ENCODE results near the gene PPA1. TPM values are rescaled to one million over a fixed set of nuclear protein-coding genes. Genes with fewer than 3 reads are reported as not detected.
"Not testable (repeated sequence)": the region's sequence is repeated elsewhere in the genome, so short reads cannot be mapped to it uniquely, and the experiment has no call there.

PPA1 gene
- total RNA-seq, 4 donors from 2014 or later = 147 to 169 (median 150) TPM

GRCh38 chr10:70190102-70190501 is 43.1 kb downstream of the PPA1 start:
- 79 to 81% methylated on average over 8 of the region's 8 CpGs for WGBS, 2 donors
- no peak for TF ChIP-seq CTCF (IDR thresholded peaks at IDR 0.05)
- no peak for DNase-seq (ENCODE audit: low spot score in 2 of 2)
- no peaks in the 10 kb centered on the region for H3K9me3 ChIP-seq
- no peak overlapping the region for H3K4me3 ChIP-seq
- peak overlapping the region in 2 of 4 donors; percentile 45 to 85 for H3K27ac ChIP-seq
- peaks cover 0 to 41% (median 11%) of the 10 kb centered on the region in 4 donors for H3K4me1 ChIP-seq
- H3K36me3 ChIP-seq = no peaks in the 10 kb centered on the region
- no peaks in the 10 kb centered on the region for H3K27me3 ChIP-seq

- no peak for DNase-seq (ENCODE audit: low spot score in 2 of 2)
- H3K27me3 ChIP-seq = no peaks in the 10 kb centered on the region
- H3K4me1 ChIP-seq = peaks cover 0 to 41% (median 11%) of the 10 kb centered on the region in 4 donors
- 93 to 100% methylated on average over 1 of the region's 1 CpG for WGBS, 2 donors
- H3K9me3 ChIP-seq = no peaks in the 10 kb centered on the region
- H3K36me3 ChIP-seq = no peaks in the 10 kb centered on the region
- no peak overlapping the region for H3K4me3 ChIP-seq
- H3K27ac ChIP-seq = no peak overlapping the region
- no peak for TF ChIP-seq POLR2A (IDR thresholded peaks at IDR 0.05)
- TF ChIP-seq CTCF (IDR thresholded peaks at IDR 0.05) = no peak
- no peak for TF ChIP-seq EP300 (IDR thresholded peaks at IDR 0.05)
Observed at GRCh38 chr10:70188768-70189167, 44.5 kb downstream of the PPA1 start.

DNA sequence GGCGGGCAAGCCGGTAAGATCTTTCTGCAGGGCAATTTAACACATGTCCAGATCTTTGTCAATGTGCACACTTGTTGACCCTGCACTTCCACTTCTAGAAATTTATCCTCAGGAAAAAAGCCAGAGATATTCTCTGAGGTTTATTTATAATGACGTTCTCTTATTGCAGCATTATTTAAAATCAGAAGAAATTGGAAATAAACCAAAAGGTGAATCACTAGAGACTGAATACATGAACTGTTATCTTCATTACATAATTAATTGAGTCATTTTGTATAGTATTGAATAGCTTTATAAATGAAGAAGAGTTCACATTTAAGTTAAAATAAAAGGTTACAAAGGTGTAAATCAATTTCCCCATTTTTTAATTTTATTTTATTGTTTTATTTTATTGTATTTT is 46.7 kb downstream of the PPA1 start:
- Histone ChIP-seq H3K27ac (no peak overlapping the region), H3K4me3 (no peak overlapping the region), H3K4me1 (peaks cover 0 to 24% (median 5%) of the 10 kb centered on the region in 4 donors), H3K9me3 (no peaks in the 10 kb centered on the region), H3K36me3 (no peaks in the 10 kb centered on the region), H3K27me3 (no peaks in the 10 kb centered on the region)
- 62 to 63% methylated on average over 3 of the region's 3 CpGs for WGBS, 2 donors
- no peak for DNase-seq (ENCODE audit: low spot score in 2 of 2)
- TF ChIP-seq POLR2A (IDR thresholded peaks at IDR 0.05) (no peak), CTCF (IDR thresholded peaks at IDR 0.05) (no peak), EP300 (IDR thresholded peaks at IDR 0.05) (no peak)

- Histone ChIP-seq H3K27me3 (no peaks in the 10 kb centered on the region), H3K4me3 (no peak overlapping the region), H3K4me1 (peaks cover 0 to 19% (median 3%) of the 10 kb centered on the region in 4 donors), H3K9me3 (no peaks in the 10 kb centered on the region), H3K27ac (no peak overlapping the region), H3K36me3 (no peaks in the 10 kb centered on the region)
- DNase-seq (ENCODE audit: low spot score in 2 of 2) = no peak
- no peak for TF ChIP-seq EP300 (IDR thresholded peaks at IDR 0.05)
- no peak for TF ChIP-seq POLR2A (IDR thresholded peaks at IDR 0.05)
- no peak for TF ChIP-seq CTCF (IDR thresholded peaks at IDR 0.05)
- 81 to 89% methylated on average over 5 of the region's 5 CpGs for whole genome bisulfite sequencing, 2 donors
Observed at GRCh38 chr10:70186090-70186489, 47.1 kb downstream of the PPA1 start.

- Histone ChIP-seq H3K4me3 (no peak overlapping the region), H3K4me1 (no peaks in the 10 kb centered on the region), H3K36me3 (no peaks in the 10 kb centered on the region), H3K27ac (no peak overlapping the region), H3K27me3 (peaks cover 0 to 5% of the 10 kb centered on the region in 2 donors), H3K9me3 (no peaks in the 10 kb centered on the region)
- TF ChIP-seq POLR2A (IDR thresholded peaks at IDR 0.05) = no peak
- no peak for TF ChIP-seq EP300 (IDR thresholded peaks at IDR 0.05)
- TF ChIP-seq CTCF (IDR thresholded peaks at IDR 0.05) = no peak
- 74 to 78% methylated on average over 2 of the region's 2 CpGs for WGBS, 2 donors
- DNase-seq (ENCODE audit: low spot score in 2 of 2) = no peak
Observed at GRCh38 chr10:70183304-70183703, 49.9 kb downstream of the PPA1 start.

GRCh38 chr10:70179209-70179608 is 54.0 kb downstream of the PPA1 start:
- H3K4me1 ChIP-seq; H3K4me3 ChIP-seq; H3K9me3 ChIP-seq; H3K36me3 ChIP-seq; H3K27me3 ChIP-seq; DNase-seq (ENCODE audit: low spot score in 2 of 2); H3K27ac ChIP-seq: not testable (repeated sequence)
- WGBS, 2 donors = 89 to 92% methylated on average over 8 of the region's 8 CpGs
